GM12865 (cell line): Measurements from ENCODE around the gene DCXR.

Experiments
- DNase-seq: peaks from one replicate; pipeline ENCODE4 v3.0.0; 2010; ENCODE audit warnings: low read depth
- H3K4me3 ChIP-seq: 2 replicates; pipeline ENCODE4 v1.5.1; 2011; ENCODE audit warnings: mild to moderate bottlenecking, low read depth, low read length, control low read depth
- CTCF ChIP-seq: IDR thresholded peaks from 2 replicates; pipeline ENCODE4 v1.5.1; 2011; ENCODE audit warnings: low read length, control low read depth, low read depth, inconsistent platforms; ENCODE audit not compliant: insufficient read depth; ENCODE audit errors: missing control alignments

Gene DCXR

GRCh38 chr17:82003411-82004381, 33.8 kb downstream of the DCXR start:
- no peak overlapping the region for H3K4me3 ChIP-seq
- no peak for DNase-seq
- TF ChIP-seq CTCF, result no peak

GRCh38 chr17:82001571-82002056, 35.9 kb downstream of the DCXR start:
- TF ChIP-seq CTCF, result no peak
- DNase-seq, result no peak
- H3K4me3 ChIP-seq, result no peak overlapping the region

GRCh38 chr17:82000803-82001570, 36.5 kb downstream of the DCXR start:
- no peak for TF ChIP-seq CTCF
- DNase-seq, result no peak

GRCh38 chr17:81999976-82000802, 37.3 kb downstream of the DCXR start:
- TF ChIP-seq CTCF, result no peak

More at GRCh38 chr17:82000803-82001570, 36.5 kb downstream of the DCXR start:
- no peak overlapping the region for H3K4me3 ChIP-seq

GRCh38 chr17:81999587-81999975, 37.9 kb downstream of the DCXR start:
- DNase-seq, result no peak
- H3K4me3 ChIP-seq, result no peak overlapping the region
- TF ChIP-seq CTCF, result no peak

More at GRCh38 chr17:81999976-82000802, 37.3 kb downstream of the DCXR start:
- no peak for DNase-seq
- no peak overlapping the region for H3K4me3 ChIP-seq
